Coronary artery (tissue), 2 donors: ENCODE measurements around the gene MED9.

Source experiments
- DNase-seq: peaks from one replicate; pipeline ENCODE4 v3.0.0-alpha.2; 2017; ENCODE audit warnings: low spot score
- H3K27ac ChIP-seq, 2 donors: fragments of 200-600 bp; sonication (generic); one replicate each; pipeline ENCODE4 v1.5.1; 2016 to 2019
- H3K4me3 ChIP-seq: fragments of 200-600 bp; sonication (generic); 2 replicates; pipeline ENCODE4 v1.5.1; 2016; ENCODE audit warnings: mild to moderate bottlenecking, moderate library complexity
- TF ChIP-seq, protein P1 (sequence below): fragments of 200-600 bp; sonication (generic); IDR thresholded peaks from one replicate; pipeline ENCODE4 v1.5.1; 2019; ENCODE audit warnings: antibody characterized with exemption

MED9 gene

DNA sequence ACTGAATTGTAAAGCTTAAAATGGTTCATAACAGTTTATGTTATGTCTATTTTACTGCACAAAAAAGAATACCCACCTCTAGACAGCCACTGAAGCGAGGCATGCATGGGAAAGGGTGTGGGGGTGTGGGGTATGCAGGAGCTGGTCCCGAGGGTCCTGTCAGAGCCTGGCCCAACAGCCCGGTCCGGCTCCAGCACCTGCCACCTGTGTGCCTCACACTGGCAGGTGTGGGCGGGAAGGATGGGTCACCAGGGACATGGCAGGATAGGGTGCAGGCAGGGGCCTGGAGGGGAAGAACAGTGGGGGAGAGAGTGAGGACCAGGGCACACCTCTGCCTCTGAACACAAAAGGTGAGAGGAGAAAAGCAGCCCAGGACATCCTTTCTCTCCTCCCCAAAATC lies 42.2 kb downstream of the MED9 start:
- DNase-seq, result no peak
- H3K4me3 ChIP-seq, result no peak overlapping the region
- H3K27ac ChIP-seq, result no peak overlapping the region
- TF ChIP-seq, protein P1, sequence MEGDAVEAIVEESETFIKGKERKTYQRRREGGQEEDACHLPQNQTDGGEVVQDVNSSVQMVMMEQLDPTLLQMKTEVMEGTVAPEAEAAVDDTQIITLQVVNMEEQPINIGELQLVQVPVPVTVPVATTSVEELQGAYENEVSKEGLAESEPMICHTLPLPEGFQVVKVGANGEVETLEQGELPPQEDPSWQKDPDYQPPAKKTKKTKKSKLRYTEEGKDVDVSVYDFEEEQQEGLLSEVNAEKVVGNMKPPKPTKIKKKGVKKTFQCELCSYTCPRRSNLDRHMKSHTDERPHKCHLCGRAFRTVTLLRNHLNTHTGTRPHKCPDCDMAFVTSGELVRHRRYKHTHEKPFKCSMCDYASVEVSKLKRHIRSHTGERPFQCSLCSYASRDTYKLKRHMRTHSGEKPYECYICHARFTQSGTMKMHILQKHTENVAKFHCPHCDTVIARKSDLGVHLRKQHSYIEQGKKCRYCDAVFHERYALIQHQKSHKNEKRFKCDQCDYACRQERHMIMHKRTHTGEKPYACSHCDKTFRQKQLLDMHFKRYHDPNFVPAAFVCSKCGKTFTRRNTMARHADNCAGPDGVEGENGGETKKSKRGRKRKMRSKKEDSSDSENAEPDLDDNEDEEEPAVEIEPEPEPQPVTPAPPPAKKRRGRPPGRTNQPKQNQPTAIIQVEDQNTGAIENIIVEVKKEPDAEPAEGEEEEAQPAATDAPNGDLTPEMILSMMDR, result no peak

DNA sequence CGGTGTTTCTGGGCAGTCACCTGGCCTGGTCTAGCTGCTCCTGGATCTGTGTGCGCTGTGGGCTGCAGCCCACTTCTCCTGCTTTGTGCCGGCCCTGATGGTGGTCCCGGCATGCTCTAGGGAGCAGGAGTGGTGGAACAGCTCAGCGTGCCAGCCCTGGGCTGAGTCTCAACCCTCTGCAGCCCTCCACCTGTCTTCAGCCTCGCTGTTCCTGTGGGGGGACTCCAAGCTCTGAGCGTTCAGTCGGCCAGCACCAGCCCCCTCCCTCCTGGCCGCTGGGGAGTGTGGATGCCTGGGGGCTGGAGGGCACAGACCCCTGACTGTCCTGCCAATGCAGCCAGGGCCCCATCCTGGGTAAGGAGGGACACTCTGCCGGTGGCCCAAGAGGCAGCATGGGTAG lies 43.1 kb downstream of the MED9 start:
- no peak for DNase-seq
- H3K4me3 ChIP-seq, result no peak overlapping the region
- TF ChIP-seq, protein P1, result no peak
- H3K27ac ChIP-seq, result no peak overlapping the region

DNA sequence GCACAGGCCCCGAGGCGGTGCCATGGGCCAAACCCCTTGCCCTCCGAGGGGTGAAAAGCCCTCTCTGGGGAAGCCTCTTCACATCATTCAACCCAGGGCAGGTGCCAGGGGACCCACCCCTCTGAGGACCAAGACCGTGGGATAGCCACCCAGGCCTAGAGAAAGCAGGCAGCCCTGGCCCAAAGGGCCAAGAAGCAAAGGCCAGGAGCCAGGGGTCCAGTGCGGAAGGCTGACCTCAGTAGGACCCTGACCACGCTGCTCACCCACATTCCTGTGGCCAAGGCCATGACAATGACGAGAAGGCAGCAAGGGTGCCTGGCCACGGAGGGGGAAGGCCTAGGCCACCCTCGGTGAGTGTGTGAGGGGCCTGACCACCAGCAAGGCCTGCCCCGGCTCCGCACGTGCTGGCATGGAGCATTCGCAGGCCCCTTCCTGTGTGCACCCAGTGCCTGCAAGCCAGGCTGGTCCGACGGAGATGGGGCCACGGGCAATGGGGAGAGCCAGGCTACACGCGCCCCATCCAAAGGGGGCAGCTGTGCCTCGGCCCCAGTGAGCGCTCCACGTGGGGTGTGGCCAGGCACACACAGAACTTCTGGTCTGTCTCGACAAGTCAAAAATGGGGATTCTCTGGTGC lies 43.9 kb downstream of the MED9 start:
- H3K27ac ChIP-seq, result no peak overlapping the region
- no peak overlapping the region for H3K4me3 ChIP-seq
- DNase-seq, result no peak
- TF ChIP-seq, protein P1, result no peak

DNA sequence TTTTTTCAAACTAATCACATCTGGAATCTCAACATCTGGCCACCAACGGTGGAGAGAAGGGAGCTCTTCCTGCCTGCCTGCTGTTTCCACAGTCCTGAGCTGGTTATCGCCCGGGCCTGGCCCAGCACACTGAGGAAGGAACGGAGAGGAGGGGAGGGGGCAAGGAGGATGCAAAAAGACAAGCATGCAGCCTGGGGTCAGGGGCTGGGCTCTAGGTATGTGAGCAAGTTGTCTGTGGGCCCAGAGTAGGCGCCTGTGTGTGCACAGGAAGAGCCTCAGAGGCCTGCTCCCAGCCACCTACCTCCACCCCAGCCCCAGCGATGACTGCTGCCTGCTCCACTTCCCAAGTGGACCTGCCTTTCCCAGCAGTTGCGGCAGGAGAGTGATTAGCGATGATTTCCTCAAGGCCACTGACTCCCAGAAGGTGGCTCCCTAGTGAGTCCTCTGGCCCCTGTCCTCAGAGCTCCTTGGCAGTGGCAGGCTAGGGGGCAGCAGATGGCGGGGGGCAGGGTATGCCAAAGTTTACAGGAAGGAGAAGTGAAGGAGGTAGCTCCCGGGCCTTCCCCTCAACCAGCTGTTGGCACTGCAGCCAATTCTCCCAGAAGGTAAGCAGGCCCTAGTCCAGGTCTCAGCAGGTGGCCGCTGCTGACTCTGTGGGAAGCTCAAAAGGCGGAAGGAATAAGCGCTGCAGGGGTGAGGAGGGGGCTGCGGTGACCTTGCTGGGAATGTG lies 46.4 kb downstream of the MED9 start:
- TF ChIP-seq, protein P1, result no peak
- Histone ChIP-seq H3K4me3 (no peak overlapping the region), H3K27ac (no peak overlapping the region)
- DNase-seq, result no peak

DNA sequence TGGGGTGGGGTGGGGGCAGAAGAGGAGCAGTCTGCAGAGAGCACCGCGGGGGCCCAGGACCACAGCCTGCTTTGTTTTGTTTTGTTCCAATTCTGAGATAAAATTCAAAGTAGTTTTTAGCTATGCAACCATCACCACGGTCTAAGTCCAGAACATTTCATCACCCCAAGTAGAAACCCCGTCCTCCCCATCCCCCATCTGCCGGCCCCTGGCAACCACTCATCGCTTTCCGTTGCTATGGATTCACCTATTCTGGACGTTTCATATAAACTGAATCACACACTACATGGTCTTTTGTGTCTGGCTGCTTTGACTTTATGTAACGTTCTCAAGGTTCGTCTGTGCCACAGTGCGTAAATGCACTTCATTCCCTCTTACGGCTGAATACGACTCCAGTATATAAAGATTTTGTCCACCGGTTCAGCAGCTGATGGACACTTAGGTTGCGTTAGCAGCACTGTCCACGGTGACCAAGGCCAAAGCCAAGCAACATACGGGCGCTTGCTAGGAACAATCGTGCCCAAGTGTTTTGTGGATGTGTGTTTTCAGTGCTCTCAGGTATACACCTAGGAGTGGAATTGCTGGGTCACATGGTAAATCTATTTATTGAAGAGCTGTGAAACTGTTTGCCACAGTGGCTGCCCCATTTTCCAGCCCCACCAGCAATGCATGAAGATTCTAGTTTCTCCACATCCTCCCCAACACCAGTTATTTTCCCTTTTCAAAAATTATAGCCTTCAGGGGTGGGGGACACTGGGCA lies 47.1 kb downstream of the MED9 start:
- DNase-seq, result no peak

DNA sequence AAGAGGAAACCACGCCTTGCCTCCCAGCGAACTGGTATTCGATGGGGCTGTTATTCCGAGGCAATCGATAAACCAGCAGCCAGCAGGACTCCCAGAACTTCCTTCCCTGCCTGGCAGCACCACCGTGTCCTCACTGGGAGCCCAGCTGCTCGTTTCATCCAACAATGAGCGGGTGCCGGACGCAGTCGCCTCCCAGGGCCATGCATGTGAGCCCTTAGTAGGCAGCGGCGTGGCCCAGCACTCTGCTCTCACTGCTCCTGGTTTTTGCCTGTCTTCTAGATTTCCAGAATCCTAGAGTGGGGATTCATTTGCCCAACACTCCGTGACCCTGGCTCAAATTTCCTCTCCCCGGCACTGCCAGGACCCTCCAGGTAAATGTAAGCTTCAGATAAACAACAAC lies 48.5 kb downstream of the MED9 start:
- Histone ChIP-seq H3K4me3 (no peak overlapping the region), H3K27ac (no peak overlapping the region)
- TF ChIP-seq, protein P1, result no peak
- no peak for DNase-seq

More for the DNA sequence above, 47.1 kb downstream of the MED9 start:
- Histone ChIP-seq H3K27ac (no peak overlapping the region), H3K4me3 (no peak overlapping the region)
- TF ChIP-seq, protein P1, result no peak
